ENCODE data around the gene AVL9.
"Not testable (repeated sequence)": the region's sequence is repeated elsewhere in the genome, so short reads cannot be mapped to it uniquely, and the experiment has no call there.

AVL9 gene

DNA sequence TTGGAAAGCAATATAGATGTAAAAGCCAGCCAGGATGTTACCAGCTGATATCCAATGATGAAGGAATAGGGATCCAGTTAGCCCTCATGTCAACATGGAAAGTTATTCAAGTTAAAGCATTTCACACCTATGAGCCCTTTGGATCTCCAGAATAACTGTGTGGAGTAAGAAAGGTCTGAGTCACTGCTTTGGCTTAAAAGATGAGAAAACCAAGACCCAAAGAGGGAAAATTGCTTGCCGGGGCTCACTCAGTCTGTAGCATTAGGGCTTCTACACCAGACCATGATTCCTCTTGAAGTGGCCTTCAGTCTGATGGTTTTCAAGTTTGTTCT lies 17.7 kb upstream of the AVL9 start:
- H3K4me3 Mint-ChIP-seq, result no peak overlapping the region

DNA sequence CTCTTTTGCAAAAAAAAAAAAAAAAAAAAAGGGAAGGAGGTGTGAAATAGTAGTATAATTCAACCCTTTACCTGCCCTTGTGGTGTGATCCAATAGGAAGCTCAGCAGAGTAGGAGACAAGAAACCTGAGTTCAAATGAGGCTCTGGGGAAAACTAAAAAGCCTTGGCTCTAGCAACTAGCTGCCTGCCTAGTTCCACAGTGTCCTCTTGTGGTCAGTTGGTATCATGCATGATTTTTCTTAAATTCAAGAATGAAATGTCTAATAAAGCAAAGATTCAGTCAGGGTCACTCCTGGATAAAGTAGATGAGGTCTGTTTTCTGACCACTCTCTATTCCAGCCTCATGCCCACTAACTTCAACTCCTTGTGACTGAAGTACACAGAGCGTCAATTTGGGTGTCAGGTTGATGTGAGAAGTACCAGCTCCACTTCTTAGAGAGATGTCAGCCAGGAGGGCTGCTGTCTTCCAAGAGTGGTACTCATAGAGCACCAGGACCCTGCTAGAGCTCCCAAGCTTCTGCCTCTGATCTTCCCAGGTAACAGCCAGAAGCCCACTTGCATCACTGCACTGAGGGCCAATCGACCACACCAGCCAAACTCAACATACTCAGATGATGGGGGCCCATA lies 15.6 kb upstream of the AVL9 start:
- peaks cover 6% of the 10 kb centered on the region for H3K4me1 Mint-ChIP-seq
- peaks cover under 1% of the 10 kb centered on the region for H3K36me3 Mint-ChIP-seq
- CTCF ChIA-PET, result interaction anchor here (0.9 to 2.5 kb wide), 5 partner anchors 10 to 739 kb away, joined by 3 to 32 read pairs (median 5); partner anchors contain the start of gene LSM5
- H3K27ac Mint-ChIP-seq, result no peak overlapping the region
- H3K4me3 Mint-ChIP-seq, result no peak overlapping the region
- DNase-seq, result peak; percentile 38
- peaks cover 20% of the 10 kb centered on the region for H3K27me3 Mint-ChIP-seq
- H3K9me3 Mint-ChIP-seq, result no peaks in the 10 kb centered on the region

More for the DNA sequence above, 17.7 kb upstream of the AVL9 start:
- CTCF ChIA-PET, result interaction anchor here (1.4 kb wide), 1 partner anchor 267 kb away, joined by 4 read pairs; no protein-coding TSS in a partner anchor
- DNase-seq, result no peak
- Mint-ChIP-seq H3K4me1 (peaks cover 6% of the 10 kb centered on the region), H3K27ac (no peak overlapping the region), H3K9me3 (no peaks in the 10 kb centered on the region), H3K27me3 (peaks cover 20% of the 10 kb centered on the region), H3K36me3 (no peaks in the 10 kb centered on the region)

DNA sequence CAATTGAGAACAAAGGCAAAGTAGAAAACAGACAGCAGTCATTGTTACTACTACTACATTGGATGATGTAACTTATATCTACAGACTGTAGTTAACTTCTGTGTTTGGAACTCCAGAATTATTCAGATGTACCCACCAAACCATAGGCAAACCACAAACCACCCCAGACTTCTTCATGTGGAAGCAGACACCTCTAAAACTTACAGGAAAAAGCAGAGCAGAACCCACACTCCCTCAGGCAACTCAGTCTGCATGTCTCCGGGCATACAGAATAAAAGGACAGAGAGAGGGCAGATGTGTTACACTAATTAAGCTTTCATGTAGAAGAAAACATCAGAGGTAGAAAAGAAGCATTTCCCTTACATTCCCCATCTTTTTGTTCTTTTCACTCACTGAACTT lies 14.1 kb upstream of the AVL9 start:
- Mint-ChIP-seq H3K4me3 (no peak overlapping the region), H3K36me3 (peaks cover 9% of the 10 kb centered on the region), H3K27me3 (peaks cover 16% of the 10 kb centered on the region), H3K4me1 (peaks cover 6% of the 10 kb centered on the region), H3K27ac (no peak overlapping the region), H3K9me3 (no peaks in the 10 kb centered on the region)
- CTCF ChIA-PET, result no interaction called here
- no peak for DNase-seq

DNA sequence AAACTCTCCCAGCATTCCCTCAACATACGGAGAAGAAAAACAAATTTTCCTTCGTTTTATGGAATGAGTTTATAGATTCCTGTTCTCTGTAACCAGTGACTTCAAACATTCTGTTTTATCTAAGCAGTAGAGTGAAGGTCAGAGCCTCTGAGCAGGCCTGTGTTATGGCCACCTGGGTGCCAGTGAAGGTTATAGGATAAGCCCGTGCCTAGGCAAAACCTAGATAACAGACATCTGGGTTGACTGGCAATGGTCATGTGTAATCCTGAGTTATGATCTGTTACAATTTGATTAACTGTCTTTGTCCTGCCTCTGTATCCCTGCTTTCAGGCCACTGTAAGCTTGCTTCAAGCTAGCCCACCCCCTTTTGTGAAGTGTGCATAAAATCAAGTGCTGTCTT lies 13.4 kb upstream of the AVL9 start:
- CTCF ChIA-PET, result no interaction called here

DNA sequence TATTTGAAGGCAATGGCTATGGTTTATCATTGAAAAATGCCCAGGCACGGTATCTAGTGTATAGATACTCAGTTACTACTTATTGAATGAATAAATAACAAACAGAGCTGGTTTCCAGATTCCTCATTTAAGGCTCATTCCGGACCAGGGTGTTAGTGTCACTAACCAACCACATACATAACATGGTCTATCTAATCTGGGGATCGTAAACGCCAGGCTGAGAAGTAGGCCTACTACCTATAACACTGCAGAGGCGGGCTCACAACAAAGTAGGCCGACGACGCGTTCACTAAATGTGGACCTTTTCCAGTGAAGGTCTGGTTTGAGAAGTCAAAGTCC lies 5.5 kb upstream of the AVL9 start:
- no peak for DNase-seq
- H3K9me3 Mint-ChIP-seq, result no peaks in the 10 kb centered on the region
- peaks cover 23% of the 10 kb centered on the region for H3K36me3 Mint-ChIP-seq
- H3K27me3 Mint-ChIP-seq, result no peaks in the 10 kb centered on the region
- CTCF ChIA-PET, result interaction anchor here (2.7 kb wide), 1 partner anchor 10 kb away, joined by 12 read pairs; no protein-coding TSS in a partner anchor
- H3K4me1 Mint-ChIP-seq, result peaks cover 40% of the 10 kb centered on the region
- peak overlapping the region; percentile 91 for H3K27ac Mint-ChIP-seq
- H3K4me3 Mint-ChIP-seq, result peak overlapping the region; percentile 80

More for the DNA sequence above, 13.4 kb upstream of the AVL9 start:
- H3K4me1 Mint-ChIP-seq, result peaks cover 6% of the 10 kb centered on the region
- H3K36me3 Mint-ChIP-seq, result peaks cover 9% of the 10 kb centered on the region
- peaks cover 11% of the 10 kb centered on the region for H3K27me3 Mint-ChIP-seq
- no peak for DNase-seq
- no peak overlapping the region for H3K4me3 Mint-ChIP-seq
- H3K9me3 Mint-ChIP-seq, result no peaks in the 10 kb centered on the region
- no peak overlapping the region for H3K27ac Mint-ChIP-seq

DNA sequence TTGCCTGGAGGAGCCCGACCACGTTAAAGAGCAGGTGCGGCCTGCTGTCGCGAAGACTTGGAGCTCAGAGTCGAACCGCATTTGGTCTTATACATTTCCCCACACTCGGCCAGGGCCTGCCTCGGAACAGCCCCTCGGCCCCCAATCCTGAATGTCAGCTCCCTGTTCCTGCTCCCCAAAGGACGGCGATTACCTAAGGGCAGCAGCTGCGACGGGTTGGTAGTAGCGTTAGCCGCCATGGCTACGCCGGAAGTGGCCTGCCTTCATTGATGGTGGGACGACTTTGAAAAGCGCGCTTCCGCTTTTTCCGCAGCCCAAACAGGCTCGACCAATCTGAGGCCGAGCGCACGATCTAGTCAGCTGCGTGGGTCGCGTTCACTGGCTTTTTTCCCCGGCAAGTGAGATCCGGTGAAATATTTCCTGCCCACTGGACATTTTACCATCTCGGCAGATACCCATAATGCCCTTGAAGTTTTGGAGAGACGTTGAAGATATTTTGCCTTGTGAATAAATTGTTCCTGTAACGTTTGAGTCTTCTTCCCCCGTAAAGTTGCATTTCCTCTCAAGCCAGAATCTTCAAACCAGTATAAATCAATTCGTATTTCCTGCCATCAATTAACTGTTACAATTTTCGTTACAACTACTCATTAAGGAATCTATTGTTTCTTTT lies 5.0 kb upstream of the AVL9 start, which contains the start of gene LSM5:
Gene LSM5, minus strand, starts transcription at position 254 of the 670 bp plus-strand sequence. Its CDS starts 15 bp downstream, at position 239.
- H3K27ac Mint-ChIP-seq, result peak within 1 kb of the TSS; percentile 91
- peaks cover 42% of the 10 kb centered on the region for H3K4me1 Mint-ChIP-seq
- peak within 1 kb of the TSS; percentile 80 for H3K4me3 Mint-ChIP-seq
- H3K9me3 Mint-ChIP-seq, result no peaks in the 10 kb centered on the region
- peaks cover 19% of the 10 kb centered on the region for H3K36me3 Mint-ChIP-seq
- DNase-seq, result peak; percentile 94
- no peaks in the 10 kb centered on the region for H3K27me3 Mint-ChIP-seq
- CTCF ChIA-PET, result interaction anchor here (2.7 kb wide), 1 partner anchor 11 kb away, joined by 12 read pairs; no protein-coding TSS in a partner anchor

DNA sequence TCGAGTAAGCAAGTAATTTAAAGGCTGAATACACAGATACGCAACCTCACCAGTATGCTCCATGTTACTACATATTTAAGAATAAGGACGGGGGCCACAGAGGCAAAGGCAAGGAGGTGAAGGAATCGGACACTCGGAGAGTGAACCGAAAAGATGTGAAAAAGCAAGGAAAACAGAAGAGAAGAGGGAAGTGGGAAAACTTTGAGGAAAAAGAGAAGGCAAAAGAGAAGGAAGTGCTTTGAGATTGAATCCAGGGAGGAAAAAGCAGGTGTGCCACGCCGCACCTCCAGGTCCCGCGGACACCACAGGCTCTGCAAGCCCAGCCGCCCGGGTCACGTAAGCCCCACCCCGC lies 367 bp upstream of the AVL9 start:
- peak overlapping the region; percentile 91 for H3K4me3 Mint-ChIP-seq
- peaks cover 39% of the 10 kb centered on the region for H3K4me1 Mint-ChIP-seq
- peaks cover 3% of the 10 kb centered on the region for H3K9me3 Mint-ChIP-seq
- CTCF ChIA-PET, result no interaction called here
- no peak for DNase-seq
- peaks cover 16% of the 10 kb centered on the region for H3K36me3 Mint-ChIP-seq
- H3K27me3 Mint-ChIP-seq, result no peaks in the 10 kb centered on the region
- H3K27ac Mint-ChIP-seq, result peak overlapping the region; percentile 91

DNA sequence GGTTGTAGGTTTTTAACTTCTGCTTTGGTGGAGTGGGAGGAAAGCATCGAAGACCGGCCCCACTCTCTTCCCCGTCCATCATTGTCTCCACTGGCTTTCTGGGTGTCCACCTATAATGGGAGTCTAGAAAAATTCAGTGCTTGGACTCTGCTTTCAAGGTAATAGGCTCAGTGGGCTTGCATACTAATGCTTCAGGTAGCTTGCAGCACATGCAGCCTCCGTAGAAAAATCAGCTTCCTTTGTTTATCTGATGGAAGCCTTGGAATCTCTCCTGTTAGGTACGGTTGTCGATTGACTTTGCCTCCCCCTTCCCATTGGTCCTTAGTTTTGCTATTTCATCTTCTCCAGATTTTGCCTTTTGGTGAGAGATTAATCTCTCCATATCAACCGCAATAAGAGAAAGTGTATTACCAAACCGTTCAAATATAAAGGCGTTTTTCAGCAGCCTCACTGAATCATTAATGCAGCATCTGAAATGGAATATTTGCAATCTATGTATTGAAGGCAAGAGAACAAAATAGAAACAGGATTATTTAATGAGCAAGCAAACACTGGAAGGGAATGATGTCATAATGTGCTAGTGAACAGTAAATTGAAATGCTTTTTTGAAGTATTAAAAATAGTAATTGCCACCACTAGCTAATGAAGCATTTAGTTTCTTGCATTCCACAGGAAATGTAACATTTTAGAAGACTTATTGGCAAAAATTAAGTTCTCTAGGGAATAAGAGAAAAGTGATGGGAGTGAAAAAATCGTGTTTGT lies 944 bp downstream of the AVL9 start:
- DNase-seq, result no peak
- H3K36me3 Mint-ChIP-seq, result peaks cover 27% of the 10 kb centered on the region
- CTCF ChIA-PET, result no interaction called here
- peaks cover 44% of the 10 kb centered on the region for H3K4me1 Mint-ChIP-seq
- H3K27ac Mint-ChIP-seq, result peak overlapping the region; percentile 97
- H3K4me3 Mint-ChIP-seq, result peak overlapping the region; percentile 91
- H3K27me3 Mint-ChIP-seq, result no peaks in the 10 kb centered on the region
- H3K9me3 Mint-ChIP-seq, result peaks cover 4% of the 10 kb centered on the region

DNA sequence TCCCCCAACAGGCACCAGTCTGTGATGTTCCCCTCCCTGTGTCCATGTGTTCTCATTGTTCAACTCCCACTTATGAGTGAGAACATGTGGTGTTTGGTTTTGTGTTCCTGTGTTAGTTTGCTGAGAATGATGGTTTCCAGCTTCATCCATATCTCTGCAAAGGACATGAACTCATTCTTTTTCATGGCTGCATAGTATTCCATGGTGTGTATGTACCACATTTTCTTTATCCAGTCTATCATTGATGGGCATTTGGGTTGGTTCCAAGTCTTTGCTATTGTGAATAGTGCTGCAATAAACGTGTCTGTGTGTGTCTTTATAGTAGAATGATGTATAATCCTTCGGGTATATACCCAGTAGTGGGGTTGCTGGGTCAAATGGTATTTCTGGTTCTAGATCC lies 4.5 kb downstream of the AVL9 start:
- CTCF ChIA-PET, H3K27me3 Mint-ChIP-seq, H3K4me3 Mint-ChIP-seq, H3K9me3 Mint-ChIP-seq, H3K27ac Mint-ChIP-seq, DNase-seq: not testable (repeated sequence)
- Mint-ChIP-seq H3K4me1 (peaks cover 46% of the 10 kb centered on the region), H3K36me3 (peaks cover 32% of the 10 kb centered on the region)

DNA sequence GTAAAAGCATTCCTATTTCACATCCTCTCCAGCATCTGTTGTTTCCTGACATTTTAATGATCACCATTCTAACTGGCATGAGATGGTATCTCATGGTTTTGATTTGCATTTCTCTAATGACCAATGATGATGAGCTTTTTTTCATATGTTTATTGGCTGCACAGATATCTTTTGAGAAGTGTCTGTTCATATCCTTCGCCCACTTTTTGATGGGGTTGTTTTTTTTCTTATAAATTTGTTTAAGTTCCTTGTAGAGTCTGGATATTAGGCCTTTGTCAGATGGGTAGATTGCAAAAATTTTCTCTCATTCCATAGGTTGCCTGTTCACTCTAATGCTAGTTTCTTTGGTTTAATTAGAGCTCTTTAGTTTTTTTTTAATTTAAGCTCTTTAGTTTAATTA lies 4.9 kb downstream of the AVL9 start:
- H3K27me3 Mint-ChIP-seq, result not testable (repeated sequence)

DNA sequence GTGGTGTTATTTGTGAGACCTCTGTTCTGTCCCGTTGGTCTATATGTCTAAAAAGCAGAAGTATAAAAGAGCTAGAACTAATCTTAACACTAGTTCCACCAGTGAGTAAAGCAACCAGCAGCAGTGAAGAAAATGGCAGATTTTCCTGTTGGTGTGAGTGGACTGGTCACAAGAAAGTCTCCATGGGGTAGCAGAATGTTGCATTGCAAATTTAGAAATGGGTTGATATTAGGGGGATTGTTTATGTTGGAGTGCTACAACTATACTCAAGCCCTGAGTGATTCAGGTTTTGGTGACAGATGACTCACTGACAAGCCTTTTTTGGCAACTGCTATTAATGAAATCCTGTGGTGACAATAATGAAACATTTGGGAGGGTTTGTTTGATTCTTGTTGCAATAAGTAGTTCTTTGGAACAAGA lies 5.6 kb downstream of the AVL9 start:
- peaks cover 4% of the 10 kb centered on the region for H3K9me3 Mint-ChIP-seq
- peaks cover 32% of the 10 kb centered on the region for H3K36me3 Mint-ChIP-seq
- no peaks in the 10 kb centered on the region for H3K27me3 Mint-ChIP-seq
- DNase-seq, result no peak
- H3K27ac Mint-ChIP-seq, result no peak overlapping the region
- CTCF ChIA-PET, result no interaction called here
- H3K4me3 Mint-ChIP-seq, result no peak overlapping the region
- H3K4me1 Mint-ChIP-seq, result peaks cover 45% of the 10 kb centered on the region

More for the DNA sequence above, 4.9 kb downstream of the AVL9 start:
- Mint-ChIP-seq H3K36me3 (peaks cover 32% of the 10 kb centered on the region), H3K4me1 (peaks cover 45% of the 10 kb centered on the region)
- H3K4me3 Mint-ChIP-seq, H3K27ac Mint-ChIP-seq, DNase-seq, H3K9me3 Mint-ChIP-seq: not testable (repeated sequence)
- CTCF ChIA-PET, result interaction anchor here (0.6 kb wide), 1 partner anchor 404 kb away, joined by 4 read pairs; no protein-coding TSS in a partner anchor

DNA sequence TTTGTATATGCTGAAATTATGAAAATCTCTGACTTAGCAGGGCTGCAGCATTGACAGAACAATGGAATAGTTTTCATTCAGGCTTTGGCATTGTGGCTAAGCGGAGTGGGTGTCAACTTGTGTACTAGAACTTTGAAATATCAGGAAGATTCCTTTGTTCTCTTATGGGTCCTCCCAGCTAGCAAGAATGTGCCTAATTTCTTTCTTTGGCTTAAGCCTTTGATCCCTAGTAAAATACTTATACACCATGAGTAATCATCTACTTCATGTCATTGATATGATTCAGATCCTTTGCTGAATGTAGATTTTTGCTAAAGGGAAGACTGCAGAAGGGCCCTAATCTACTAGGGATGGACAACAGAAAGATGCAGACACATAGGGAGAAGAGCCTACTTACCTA lies 6.2 kb downstream of the AVL9 start:
- CTCF ChIA-PET, result no interaction called here
- no peak overlapping the region for H3K27ac Mint-ChIP-seq
- no peak overlapping the region for H3K4me3 Mint-ChIP-seq
- peaks cover 32% of the 10 kb centered on the region for H3K36me3 Mint-ChIP-seq
- H3K27me3 Mint-ChIP-seq, result no peaks in the 10 kb centered on the region
- no peak for DNase-seq
- peaks cover 45% of the 10 kb centered on the region for H3K4me1 Mint-ChIP-seq
- H3K9me3 Mint-ChIP-seq, result peaks cover 4% of the 10 kb centered on the region

DNA sequence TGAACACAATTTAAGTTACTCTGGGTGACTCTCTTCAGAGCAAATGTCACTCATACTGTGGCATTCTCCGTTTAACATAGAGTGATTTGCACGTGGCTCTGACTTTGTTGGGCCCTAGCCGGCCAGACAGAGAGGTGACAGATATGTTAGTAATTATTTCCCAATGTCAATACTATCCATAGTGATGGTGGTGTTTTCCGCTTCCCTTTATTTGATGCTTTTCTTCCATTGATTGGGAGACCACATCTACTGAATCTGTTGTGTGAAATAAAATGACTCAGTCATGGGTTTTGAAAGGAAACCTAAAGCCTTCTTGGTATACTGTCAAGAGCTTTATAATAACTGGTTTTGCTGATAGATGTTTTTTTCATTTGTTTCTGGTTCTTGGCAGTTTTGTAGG lies 7.4 kb downstream of the AVL9 start:
- no peak overlapping the region for H3K27ac Mint-ChIP-seq
- H3K27me3 Mint-ChIP-seq, result no peaks in the 10 kb centered on the region
- no peak overlapping the region for H3K4me3 Mint-ChIP-seq
- no peak for DNase-seq
- CTCF ChIA-PET, result no interaction called here
- H3K9me3 Mint-ChIP-seq, result peaks cover 4% of the 10 kb centered on the region
- H3K36me3 Mint-ChIP-seq, result peaks cover 26% of the 10 kb centered on the region
- H3K4me1 Mint-ChIP-seq, result peaks cover 41% of the 10 kb centered on the region

DNA sequence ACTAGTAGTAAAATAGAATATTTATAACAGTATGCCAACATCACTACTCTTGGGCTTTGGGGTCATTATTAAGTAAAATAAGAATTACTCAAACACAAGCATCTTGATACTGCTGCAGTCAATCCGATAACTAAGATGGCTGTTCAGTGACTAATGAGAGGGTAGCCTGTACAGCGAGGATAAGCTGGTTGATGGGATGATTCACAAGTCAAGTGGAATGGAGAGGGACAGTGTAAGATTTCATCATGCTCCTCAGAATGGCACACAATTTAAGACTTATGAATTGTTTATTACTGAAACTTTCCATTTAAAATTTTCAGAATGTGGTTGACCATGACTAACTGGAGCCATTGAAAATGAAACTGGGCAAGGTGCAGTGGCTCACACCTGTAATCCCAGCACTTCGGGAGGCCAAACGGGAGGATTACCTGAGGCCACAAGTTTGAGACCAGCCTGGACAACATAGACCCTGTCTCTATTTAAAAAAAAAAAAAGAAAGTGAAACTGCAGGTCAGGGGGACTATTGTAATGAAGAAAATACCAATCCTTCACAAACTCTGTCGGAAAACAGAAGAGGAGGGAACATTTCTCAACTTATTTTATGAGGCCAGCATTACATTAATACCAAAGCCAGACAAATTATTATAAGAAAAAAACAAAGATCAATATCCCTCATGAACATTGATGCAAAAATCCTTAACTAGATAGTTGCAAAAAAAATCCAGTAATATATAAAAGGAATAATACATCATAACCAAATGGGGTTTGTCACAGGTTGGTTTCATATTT lies 11.2 kb downstream of the AVL9 start:
- DNase-seq, result no peak
- Mint-ChIP-seq H3K36me3 (peaks cover 16% of the 10 kb centered on the region), H3K4me3 (no peak overlapping the region), H3K27ac (no peak overlapping the region), H3K27me3 (no peaks in the 10 kb centered on the region), H3K4me1 (peaks cover 20% of the 10 kb centered on the region), H3K9me3 (no peaks in the 10 kb centered on the region)
- CTCF ChIA-PET, result no interaction called here
